Prostate gland (tissue), 2 donors: ENCODE measurements around the gene EPOP.

ENCODE experiments used
- POLR2A ChIP-seq: fragments of 450-650 bp; IDR thresholded peaks from one replicate; pipeline ENCODE4 v1.6.1; 2016; ENCODE audit warnings: antibody characterized with exemption, mild to moderate bottlenecking
- POLR2AphosphoS5 ChIP-seq: sonication (generic); formaldehyde crosslinking; IDR thresholded peaks from one replicate; pipeline ENCODE4 v1.6.1; 2017; ENCODE audit warnings: antibody characterized with exemption
- TF ChIP-seq, protein P1 (sequence below), 4 experiments: fragments of 200-600 bp in 2 of 4; fragments of 450-650 bp in 2 of 4; sonication (generic) in 2 of 4; IDR thresholded peaks; 1 replicate in 3 of 4; 2 replicates in 1 of 4; pipeline ENCODE4 v1.5.1; 2016 to 2019; ENCODE audit warnings: antibody characterized with exemption in 4 of 4, mild to moderate bottlenecking in 2 of 4, moderate library complexity in 2 of 4

DNA sequence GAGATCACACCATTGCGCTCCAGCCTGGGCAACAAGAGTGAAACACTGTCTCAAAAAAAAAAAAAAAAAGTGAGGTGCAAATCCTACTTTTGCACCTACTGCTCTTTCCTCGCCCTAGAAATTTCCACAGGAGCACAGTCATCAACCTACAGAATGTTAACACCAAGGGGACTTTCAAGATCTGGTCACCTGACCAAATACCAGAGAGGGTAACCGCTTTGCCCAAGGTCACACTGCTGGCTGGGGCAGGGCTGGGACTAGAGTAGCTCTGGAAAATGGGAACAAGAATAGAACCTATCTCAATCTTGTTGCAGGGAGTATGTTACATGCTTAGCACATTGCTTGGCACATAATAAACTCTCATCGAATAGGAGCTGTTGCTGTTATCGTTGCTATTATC lies 24.0 kb upstream of the EPOP start:
- TF ChIP-seq, protein P1, sequence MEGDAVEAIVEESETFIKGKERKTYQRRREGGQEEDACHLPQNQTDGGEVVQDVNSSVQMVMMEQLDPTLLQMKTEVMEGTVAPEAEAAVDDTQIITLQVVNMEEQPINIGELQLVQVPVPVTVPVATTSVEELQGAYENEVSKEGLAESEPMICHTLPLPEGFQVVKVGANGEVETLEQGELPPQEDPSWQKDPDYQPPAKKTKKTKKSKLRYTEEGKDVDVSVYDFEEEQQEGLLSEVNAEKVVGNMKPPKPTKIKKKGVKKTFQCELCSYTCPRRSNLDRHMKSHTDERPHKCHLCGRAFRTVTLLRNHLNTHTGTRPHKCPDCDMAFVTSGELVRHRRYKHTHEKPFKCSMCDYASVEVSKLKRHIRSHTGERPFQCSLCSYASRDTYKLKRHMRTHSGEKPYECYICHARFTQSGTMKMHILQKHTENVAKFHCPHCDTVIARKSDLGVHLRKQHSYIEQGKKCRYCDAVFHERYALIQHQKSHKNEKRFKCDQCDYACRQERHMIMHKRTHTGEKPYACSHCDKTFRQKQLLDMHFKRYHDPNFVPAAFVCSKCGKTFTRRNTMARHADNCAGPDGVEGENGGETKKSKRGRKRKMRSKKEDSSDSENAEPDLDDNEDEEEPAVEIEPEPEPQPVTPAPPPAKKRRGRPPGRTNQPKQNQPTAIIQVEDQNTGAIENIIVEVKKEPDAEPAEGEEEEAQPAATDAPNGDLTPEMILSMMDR (IDR thresholded peaks at IDR 0.05), result no peak
- TF ChIP-seq POLR2AphosphoS5 (no peak), POLR2A (no peak)
